Gastrocnemius medialis (tissue), 4 donors: Measurements from ENCODE around the gene UQCC2.

Experiments used
- CTCF ChIP-seq, 5 experiments: fragments of 450-650 bp in 3 of 5; fragments of 200-600 bp in 2 of 5; sonication (generic) in 2 of 5; IDR thresholded peaks in 4 of 5; conservative IDR thresholded peaks in 1 of 5; 1 replicate in 4 of 5; 2 replicates in 1 of 5; pipeline ENCODE4 v1.5.1; 2016 to 2019; ENCODE audit warnings: antibody characterized with exemption in 5 of 5, mild to moderate bottlenecking in 3 of 5, moderate library complexity in 3 of 5
- POLR2A ChIP-seq, 2 donors: fragments of 450-650 bp; IDR thresholded peaks; one replicate each; pipeline ENCODE4 v1.6.1; 2017; ENCODE audit warnings: antibody characterized with exemption in 2 of 2, mild to moderate bottlenecking in 2 of 2, moderate library complexity in 2 of 2

GRCh38 chr6:33667776-33668175, 43.7 kb downstream of the UQCC2 start:
- TF ChIP-seq CTCF (IDR thresholded peaks at IDR 0.05 in 4 of 5, conservative IDR thresholded peaks at IDR 0.05 in 1 of 5) (no peak), POLR2A (IDR thresholded peaks at IDR 0.05) (no peak)
